Nephron progenitor cell (in vitro differentiated cells): ENCODE measurements around the gene APOH.

Experiments
- DNase-seq: peaks from one replicate; pipeline ENCODE4 v3.0.0; 2021
- H3K27ac Mint-ChIP-seq: 2 replicates; pipeline ENCODE4 v1.8.0; 2021; ENCODE audit warnings: mild to moderate bottlenecking, moderate library complexity, mixed read lengths
- H3K27me3 Mint-ChIP-seq: 2 replicates; pipeline ENCODE4 v1.8.0; 2021; ENCODE audit warnings: mild to moderate bottlenecking, low read depth, mixed read lengths; ENCODE audit not compliant: poor library complexity
- H3K36me3 Mint-ChIP-seq: 2 replicates; pipeline ENCODE4 v1.8.0; 2021; ENCODE audit warnings: low read depth, mixed read lengths
- H3K4me1 Mint-ChIP-seq: 2 replicates; pipeline ENCODE4 v1.8.0; 2021; ENCODE audit warnings: mixed read lengths
- H3K4me3 Mint-ChIP-seq: 2 replicates; pipeline ENCODE4 v1.8.0; 2021; ENCODE audit warnings: mild to moderate bottlenecking, moderate library complexity, mixed read lengths
- H3K9me3 Mint-ChIP-seq: 2 replicates; pipeline ENCODE4 v1.8.0; 2021; ENCODE audit warnings: mild to moderate bottlenecking, moderate library complexity, mixed read lengths
- CTCF ChIP-seq: fragments of 200-600 bp; sonication (generic); IDR thresholded peaks from 2 replicates; pipeline ENCODE4 v1.5.0; 2021; ENCODE audit warnings: antibody characterized with exemption

APOH gene

GRCh38 chr17:66228887-66229782 is at the start of gene APOH:
TSS of gene APOH (minus strand) at chr17:66229415. CDS start at chr17:66229379, 36 bp downstream.
- H3K4me1 Mint-ChIP-seq = no peaks in the 10 kb centered on the region

GRCh38 chr17:66277191-66277590 is 48.0 kb upstream of the APOH start:
- no peaks in the 10 kb centered on the region for H3K36me3 Mint-ChIP-seq
- no peak for DNase-seq
- no peak overlapping the region for H3K4me3 Mint-ChIP-seq
- H3K9me3 Mint-ChIP-seq = no peaks in the 10 kb centered on the region
- peaks cover 10% of the 10 kb centered on the region for H3K27me3 Mint-ChIP-seq
- no peak overlapping the region for H3K27ac Mint-ChIP-seq
- TF ChIP-seq CTCF = no peak
- H3K4me1 Mint-ChIP-seq = no peaks in the 10 kb centered on the region

More at GRCh38 chr17:66228887-66229782, at the start of gene APOH:
- TF ChIP-seq CTCF = no peak
- no peaks in the 10 kb centered on the region for H3K36me3 Mint-ChIP-seq
- H3K9me3 Mint-ChIP-seq = no peaks in the 10 kb centered on the region
- no peak within 1 kb of the TSS for H3K27ac Mint-ChIP-seq
- peaks cover 11% of the 10 kb centered on the region for H3K27me3 Mint-ChIP-seq
- DNase-seq = no peak
- H3K4me3 Mint-ChIP-seq = no peak within 1 kb of the TSS

- no peaks in the 10 kb centered on the region for H3K4me1 Mint-ChIP-seq
- TF ChIP-seq CTCF = no peak
- H3K4me3 Mint-ChIP-seq = no peak overlapping the region
- H3K36me3 Mint-ChIP-seq = no peaks in the 10 kb centered on the region
- H3K27me3 Mint-ChIP-seq = peaks cover 5% of the 10 kb centered on the region
- no peak for DNase-seq
- H3K27ac Mint-ChIP-seq = no peak overlapping the region
- peaks cover 5% of the 10 kb centered on the region for H3K9me3 Mint-ChIP-seq
Measured at GRCh38 chr17:66276328-66276937, 47.2 kb upstream of the APOH start.

GRCh38 chr17:66275651-66276050 is 46.4 kb upstream of the APOH start:
- Mint-ChIP-seq H3K27ac (no peak overlapping the region), H3K4me3 (no peak overlapping the region), H3K9me3 (peaks cover 13% of the 10 kb centered on the region), H3K4me1 (no peaks in the 10 kb centered on the region), H3K36me3 (no peaks in the 10 kb centered on the region), H3K27me3 (peaks cover 5% of the 10 kb centered on the region)
- no peak for DNase-seq
- no peak for TF ChIP-seq CTCF

- peaks cover 7% of the 10 kb centered on the region for H3K36me3 Mint-ChIP-seq
- DNase-seq = no peak
- H3K4me3 Mint-ChIP-seq = no peak overlapping the region
Measured at GRCh38 chr17:66273586-66273848, 44.3 kb upstream of the APOH start.

More at GRCh38 chr17:66273586-66273848, 44.3 kb upstream of the APOH start:
- Mint-ChIP-seq H3K27me3 (peaks cover 10% of the 10 kb centered on the region), H3K9me3 (peaks cover 24% of the 10 kb centered on the region), H3K27ac (no peak overlapping the region), H3K4me1 (no peaks in the 10 kb centered on the region)
- no peak for TF ChIP-seq CTCF
